T-helper 2 cell treated with Interferon-gamma antibody and Interleukin-4, amounts not matched to agents 5 μg/mL and 100 μg/mL, for 36 hours (primary cell): ENCODE data around the gene AGBL5.

ENCODE experiments used
- DNase-seq: peaks from one replicate; pipeline ENCODE4 v3.0.0; 2021; ENCODE audit warnings: low spot score
- H3K27ac Mint-ChIP-seq: one replicate; pipeline ENCODE4 v1.8.0; 2021; ENCODE audit warnings: mild to moderate bottlenecking, mixed read lengths
- H3K27me3 Mint-ChIP-seq: one replicate; pipeline ENCODE4 v1.8.0; 2021; ENCODE audit warnings: low read depth, mixed read lengths
- H3K36me3 Mint-ChIP-seq: one replicate; pipeline ENCODE4 v1.8.0; 2021; ENCODE audit warnings: low read depth, mixed read lengths
- H3K4me1 Mint-ChIP-seq: one replicate; pipeline ENCODE4 v1.8.0; 2021; ENCODE audit warnings: low read depth, mixed read lengths
- H3K4me3 Mint-ChIP-seq: one replicate; pipeline ENCODE4 v1.8.0; 2022; ENCODE audit warnings: mild to moderate bottlenecking, moderate library complexity, mixed read lengths
- H3K9me3 Mint-ChIP-seq: one replicate; pipeline ENCODE4 v1.8.0; 2021; ENCODE audit warnings: mixed read lengths

Gene AGBL5

DNA sequence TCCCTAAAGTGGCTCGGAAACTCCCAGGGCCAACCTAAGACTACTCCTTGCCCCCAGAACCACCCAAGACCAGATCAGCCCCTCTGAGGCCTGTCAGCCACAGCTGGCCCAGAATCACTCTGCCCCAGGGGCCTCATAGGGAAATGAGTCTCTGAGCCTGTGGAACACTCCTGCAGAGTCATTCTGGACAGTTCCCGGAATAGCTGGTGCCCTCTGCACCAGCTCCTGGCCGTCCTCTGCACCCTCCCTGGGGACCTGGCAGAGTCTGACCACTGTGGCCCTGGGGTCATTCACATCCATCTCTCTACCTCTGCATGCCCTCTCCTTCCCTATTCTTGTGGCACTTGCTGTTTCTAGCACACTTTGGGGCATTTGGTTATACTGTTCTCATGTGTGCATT is 33.3 kb upstream of the AGBL5 start:
- peaks cover 4% of the 10 kb centered on the region for H3K4me1 Mint-ChIP-seq
- no peak overlapping the region for H3K27ac Mint-ChIP-seq
- no peaks in the 10 kb centered on the region for H3K27me3 Mint-ChIP-seq
- no peaks in the 10 kb centered on the region for H3K36me3 Mint-ChIP-seq
- H3K9me3 Mint-ChIP-seq = no peaks in the 10 kb centered on the region
- no peak overlapping the region for H3K4me3 Mint-ChIP-seq
- DNase-seq = no peak

DNA sequence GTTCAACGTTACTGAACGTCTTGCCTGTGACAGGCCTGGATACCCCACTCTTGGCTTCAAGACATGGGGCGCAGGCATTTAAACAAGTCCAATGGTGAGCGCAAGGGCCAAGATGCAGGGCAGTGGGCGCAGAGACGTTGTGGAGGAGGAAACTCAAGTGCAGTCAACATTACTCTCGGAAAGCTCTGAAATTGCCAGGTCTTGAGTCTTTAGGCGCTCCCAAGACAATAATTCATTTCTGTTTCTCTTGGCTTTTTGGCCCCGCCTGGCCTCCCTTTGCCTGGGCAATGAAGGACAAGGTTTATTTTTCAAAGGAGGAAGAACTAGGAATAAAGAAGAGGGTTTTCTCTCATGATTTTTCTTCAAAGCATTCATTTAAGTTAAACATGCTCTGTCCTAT is 32.0 kb upstream of the AGBL5 start:
- no peak for DNase-seq
- no peaks in the 10 kb centered on the region for H3K9me3 Mint-ChIP-seq
- no peak overlapping the region for H3K27ac Mint-ChIP-seq
- no peaks in the 10 kb centered on the region for H3K27me3 Mint-ChIP-seq
- H3K4me3 Mint-ChIP-seq = no peak overlapping the region
- H3K4me1 Mint-ChIP-seq = peaks cover 4% of the 10 kb centered on the region
- H3K36me3 Mint-ChIP-seq = no peaks in the 10 kb centered on the region

DNA sequence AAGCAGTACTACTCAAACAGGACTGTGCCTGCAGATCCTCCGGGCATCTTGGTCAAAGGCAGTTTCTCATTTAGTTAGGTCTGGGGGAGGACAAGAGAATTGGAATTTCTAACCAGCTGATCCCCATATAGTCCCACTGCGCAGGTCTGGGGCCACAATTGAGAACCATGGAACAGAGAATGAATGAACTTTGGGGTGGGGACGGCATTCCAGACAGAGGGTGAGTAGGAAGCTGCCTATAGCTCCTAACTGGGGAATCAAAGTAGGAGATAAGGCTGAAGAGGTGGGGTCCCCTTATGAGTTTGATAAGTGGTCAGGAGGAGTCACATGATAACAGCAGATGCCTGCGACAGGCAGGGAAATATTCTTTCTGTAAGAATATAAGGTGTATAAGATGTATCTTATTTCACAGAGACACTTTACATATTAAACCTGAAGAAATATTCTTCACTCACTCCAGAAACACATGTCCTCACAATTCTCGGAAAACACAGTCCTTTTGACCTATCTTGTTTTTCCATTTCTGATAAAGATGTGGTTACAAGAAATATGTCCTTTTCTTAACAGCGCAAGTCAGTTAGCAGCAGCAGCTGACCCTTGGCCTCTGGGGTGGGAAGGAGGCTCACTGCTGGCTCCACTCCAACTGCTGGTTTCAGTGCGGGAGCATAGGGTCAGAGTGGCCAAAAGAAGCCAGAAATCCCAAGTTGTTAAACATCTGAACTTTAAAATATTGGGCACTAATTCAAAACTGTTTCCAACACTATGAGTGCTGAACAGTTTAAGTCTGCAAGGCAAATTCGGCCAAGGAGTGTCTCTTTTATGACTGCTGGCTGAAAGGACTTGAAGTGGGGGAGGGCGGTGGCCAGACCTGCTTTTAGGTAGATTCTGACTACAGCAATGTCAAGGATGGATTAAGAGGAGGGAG is 31.3 kb upstream of the AGBL5 start:
- H3K4me3 Mint-ChIP-seq = no peak overlapping the region
- H3K36me3 Mint-ChIP-seq = no peaks in the 10 kb centered on the region
- DNase-seq = no peak
- H3K9me3 Mint-ChIP-seq = no peaks in the 10 kb centered on the region
- no peaks in the 10 kb centered on the region for H3K27me3 Mint-ChIP-seq
- peaks cover 4% of the 10 kb centered on the region for H3K4me1 Mint-ChIP-seq
- no peak overlapping the region for H3K27ac Mint-ChIP-seq

DNA sequence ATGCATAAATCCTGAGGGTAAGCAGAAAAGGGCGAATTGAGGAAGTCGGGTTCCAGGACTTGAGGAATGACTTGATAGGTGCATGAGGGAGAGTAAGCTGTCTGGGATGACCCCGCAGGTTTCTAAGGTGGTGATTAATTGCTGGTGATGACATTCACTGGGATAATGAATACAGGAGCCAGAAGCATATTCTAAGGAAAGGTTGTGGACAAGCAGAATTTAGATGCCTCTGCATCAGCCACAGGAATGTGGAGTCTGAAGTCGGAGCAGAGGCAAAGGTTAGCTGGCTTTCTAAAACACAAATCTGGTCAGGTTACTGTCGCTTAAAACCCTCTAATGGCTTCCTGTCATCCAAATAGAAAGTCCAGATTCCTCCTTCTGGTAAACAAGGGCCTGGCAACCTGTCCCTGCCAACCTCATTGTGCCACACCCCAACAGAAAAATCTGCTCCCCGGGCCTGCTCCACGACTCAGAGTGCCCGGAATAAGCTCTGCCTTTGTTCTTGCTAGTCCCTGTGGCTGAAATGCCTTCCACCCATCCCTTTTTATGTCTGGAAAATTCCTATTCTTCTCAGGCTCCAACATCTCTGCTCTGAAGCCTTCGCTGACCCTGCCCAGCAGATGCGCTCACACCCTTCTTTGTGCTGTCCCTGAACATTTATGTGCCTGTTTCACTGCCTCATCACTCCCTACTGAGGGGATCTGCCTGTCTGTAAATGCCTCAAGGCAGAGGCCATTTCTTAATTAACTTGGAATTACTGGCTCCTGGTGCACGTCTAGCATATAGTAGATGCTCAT is 30.0 kb upstream of the AGBL5 start:
- Mint-ChIP-seq H3K27me3 (no peaks in the 10 kb centered on the region), H3K36me3 (peaks cover 2% of the 10 kb centered on the region), H3K4me1 (no peaks in the 10 kb centered on the region), H3K27ac (no peak overlapping the region), H3K4me3 (no peak overlapping the region), H3K9me3 (no peaks in the 10 kb centered on the region)
- no peak for DNase-seq

DNA sequence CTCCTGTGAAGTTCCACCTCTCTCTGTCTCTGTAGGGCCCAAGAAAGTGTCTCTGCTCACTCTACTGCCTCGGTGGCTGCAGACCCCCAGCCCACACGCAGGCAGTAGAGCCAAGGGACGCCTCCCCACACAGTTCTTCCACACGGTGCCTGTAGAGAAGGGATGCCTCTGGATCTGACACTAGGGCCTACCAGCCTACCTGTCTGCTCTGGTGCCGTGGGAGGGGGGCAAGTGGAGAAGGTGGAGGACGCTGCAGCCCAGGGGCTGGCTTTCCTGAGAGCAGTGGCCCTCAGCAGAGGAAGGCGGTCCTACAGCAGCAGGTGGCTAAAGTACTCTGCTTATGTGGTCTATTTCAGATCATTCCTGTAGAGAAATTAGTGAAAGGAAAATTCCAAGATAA is 27.7 kb upstream of the AGBL5 start:
- H3K4me1 Mint-ChIP-seq = peaks cover under 1% of the 10 kb centered on the region
- H3K9me3 Mint-ChIP-seq = no peaks in the 10 kb centered on the region
- DNase-seq = no peak
- no peaks in the 10 kb centered on the region for H3K27me3 Mint-ChIP-seq
- no peak overlapping the region for H3K27ac Mint-ChIP-seq
- peaks cover 5% of the 10 kb centered on the region for H3K36me3 Mint-ChIP-seq
- H3K4me3 Mint-ChIP-seq = no peak overlapping the region

DNA sequence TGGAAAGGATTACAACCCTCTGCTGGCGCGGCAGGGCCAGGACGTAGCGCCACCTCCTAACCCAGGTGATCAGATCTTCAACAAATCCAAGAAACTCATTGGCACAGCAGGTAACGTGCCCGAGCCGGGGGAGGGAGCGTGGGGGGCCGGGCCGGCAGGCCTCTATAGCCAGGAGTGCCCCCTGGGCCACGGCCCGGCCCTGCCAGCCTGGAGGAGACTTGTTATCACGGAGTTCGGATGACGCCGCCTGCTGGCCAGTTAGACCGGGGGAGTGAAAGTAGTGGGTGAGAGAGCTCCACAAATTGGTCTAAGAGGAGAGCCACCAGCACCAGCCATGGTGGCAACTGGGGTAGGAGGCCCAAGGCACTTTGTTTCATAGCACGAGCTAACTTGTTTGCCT is 27.3 kb upstream of the AGBL5 start:
- Mint-ChIP-seq H3K9me3 (no peaks in the 10 kb centered on the region), H3K27me3 (no peaks in the 10 kb centered on the region), H3K4me1 (peaks cover 3% of the 10 kb centered on the region), H3K4me3 (no peak overlapping the region), H3K27ac (no peak overlapping the region), H3K36me3 (peaks cover 6% of the 10 kb centered on the region)
- no peak for DNase-seq

DNA sequence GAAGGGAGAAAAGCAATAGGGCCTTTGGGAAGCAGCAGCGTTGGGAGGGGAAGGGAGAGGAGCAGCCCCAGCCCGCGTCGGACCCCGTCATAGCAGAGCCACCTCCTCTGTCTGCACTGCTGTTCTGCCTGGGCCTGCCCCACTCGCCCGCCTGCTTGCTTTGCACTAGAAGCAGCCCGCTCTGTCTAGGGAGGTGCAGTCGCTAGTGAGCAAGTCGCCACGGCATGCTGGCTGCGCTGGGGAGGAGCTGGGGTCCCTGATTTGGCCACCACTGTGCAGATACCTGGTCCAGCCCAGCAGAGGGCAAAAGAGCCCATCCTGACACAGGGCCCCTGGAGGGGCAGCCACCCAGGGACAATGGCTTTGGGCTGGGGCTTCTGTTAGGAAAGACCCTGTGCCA is 26.7 kb upstream of the AGBL5 start:
- Mint-ChIP-seq H3K27me3 (no peaks in the 10 kb centered on the region), H3K4me1 (peaks cover 8% of the 10 kb centered on the region), H3K36me3 (peaks cover 6% of the 10 kb centered on the region), H3K9me3 (no peaks in the 10 kb centered on the region), H3K4me3 (no peak overlapping the region), H3K27ac (no peak overlapping the region)
- DNase-seq = no peak

DNA sequence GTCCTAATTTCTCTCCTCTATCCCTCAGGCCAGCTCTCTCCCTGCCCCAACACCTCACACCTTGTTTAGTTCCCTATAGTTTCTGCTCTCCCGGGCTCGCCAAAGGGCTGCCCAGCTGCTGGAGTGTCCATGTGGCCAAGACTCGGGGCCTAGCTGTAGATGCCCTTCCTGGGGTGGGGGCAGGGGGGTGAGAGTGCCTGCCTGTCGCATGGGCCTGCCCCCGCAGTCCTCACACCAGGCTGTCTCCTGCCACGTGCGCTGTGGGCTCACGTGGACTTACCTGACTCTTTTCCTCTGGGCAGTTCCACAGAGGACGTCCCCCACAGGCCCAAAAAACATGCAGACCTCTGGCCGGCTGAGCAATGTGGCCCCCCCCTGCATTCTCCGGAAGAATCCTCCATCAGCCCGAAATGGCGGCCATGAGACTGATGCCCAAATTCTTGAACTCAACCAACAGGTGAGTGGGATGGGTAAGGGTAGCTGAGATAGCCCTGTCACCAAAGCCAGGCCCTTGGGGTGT is 26.1 kb upstream of the AGBL5 start:
- no peak overlapping the region for H3K27ac Mint-ChIP-seq
- peaks cover 8% of the 10 kb centered on the region for H3K36me3 Mint-ChIP-seq
- no peak overlapping the region for H3K4me3 Mint-ChIP-seq
- H3K9me3 Mint-ChIP-seq = no peaks in the 10 kb centered on the region
- no peak for DNase-seq
- peaks cover 13% of the 10 kb centered on the region for H3K4me1 Mint-ChIP-seq
- no peaks in the 10 kb centered on the region for H3K27me3 Mint-ChIP-seq

DNA sequence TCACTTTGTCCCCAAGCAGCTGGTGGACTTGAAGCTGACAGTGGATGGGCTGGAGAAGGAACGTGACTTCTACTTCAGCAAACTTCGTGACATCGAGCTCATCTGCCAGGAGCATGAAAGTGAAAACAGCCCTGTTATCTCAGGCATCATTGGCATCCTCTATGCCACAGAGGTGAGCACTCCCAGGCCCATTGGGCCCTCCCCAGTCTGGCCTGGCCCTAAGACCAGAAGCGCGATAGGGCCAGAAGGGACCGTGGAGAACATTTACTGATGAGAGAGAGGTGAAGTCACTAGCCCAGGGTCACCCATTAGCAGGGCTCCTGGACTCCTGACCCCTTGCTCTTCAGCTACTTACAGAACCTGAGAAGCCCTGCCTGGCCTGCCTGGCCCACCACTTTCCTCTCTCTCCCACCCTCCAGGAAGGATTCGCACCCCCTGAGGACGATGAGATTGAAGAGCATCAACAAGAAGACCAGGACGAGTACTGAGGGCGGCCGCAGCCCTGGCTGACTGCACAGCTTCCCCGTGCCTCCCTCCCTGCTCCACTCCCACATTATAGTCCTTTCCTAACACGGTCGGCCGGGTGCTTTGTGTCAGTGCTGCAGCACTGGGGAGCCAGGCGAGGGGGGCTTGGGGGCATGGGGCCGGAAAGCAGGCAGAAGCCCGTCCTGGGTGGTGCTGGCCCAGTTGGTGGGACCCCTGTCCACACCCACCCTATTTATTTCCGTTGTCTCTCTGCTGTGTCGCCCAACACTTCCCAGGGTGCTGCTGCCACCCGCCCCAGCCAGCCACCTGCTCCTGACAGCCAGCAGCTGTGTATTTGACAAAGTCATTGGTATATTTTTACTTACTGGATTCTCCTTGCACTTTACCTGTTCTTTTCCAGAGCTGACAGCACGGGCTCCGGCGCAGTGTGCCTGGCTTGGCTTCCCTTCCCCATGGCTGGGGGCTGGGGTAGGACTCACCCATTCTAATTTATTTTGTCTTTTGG is 25.3 kb upstream of the AGBL5 start:
- Mint-ChIP-seq H3K36me3 (peaks cover 13% of the 10 kb centered on the region), H3K27me3 (no peaks in the 10 kb centered on the region), H3K4me1 (peaks cover 17% of the 10 kb centered on the region), H3K27ac (peak overlapping the region; percentile 60), H3K4me3 (no peak overlapping the region), H3K9me3 (no peaks in the 10 kb centered on the region)
- DNase-seq = no peak

DNA sequence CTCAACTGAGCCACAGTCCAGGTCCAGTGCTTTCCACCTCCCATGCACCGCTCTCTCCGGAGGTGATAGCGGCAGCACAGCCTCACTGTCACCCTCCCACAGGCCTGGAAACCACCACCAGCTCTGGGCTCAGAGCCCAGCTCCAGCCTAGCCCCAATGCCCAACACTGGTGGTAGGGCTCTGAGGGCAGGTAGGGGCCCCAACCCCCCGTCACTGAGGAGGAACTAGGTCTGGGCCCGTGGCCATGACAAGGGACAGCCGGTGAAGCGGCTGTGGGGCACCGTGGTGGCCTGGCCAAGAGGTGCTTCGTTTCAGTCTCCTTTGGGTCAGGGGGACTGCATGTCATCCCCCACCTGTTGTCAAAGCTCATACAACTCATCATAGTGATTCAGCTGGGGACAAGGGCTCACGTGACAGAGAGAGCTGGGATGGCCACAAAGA is 24.2 kb upstream of the AGBL5 start:
- Mint-ChIP-seq H3K27me3 (no peaks in the 10 kb centered on the region), H3K4me1 (peaks cover 21% of the 10 kb centered on the region), H3K36me3 (peaks cover 16% of the 10 kb centered on the region), H3K4me3 (no peak overlapping the region), H3K27ac (no peak overlapping the region), H3K9me3 (no peaks in the 10 kb centered on the region)
- DNase-seq = no peak

DNA sequence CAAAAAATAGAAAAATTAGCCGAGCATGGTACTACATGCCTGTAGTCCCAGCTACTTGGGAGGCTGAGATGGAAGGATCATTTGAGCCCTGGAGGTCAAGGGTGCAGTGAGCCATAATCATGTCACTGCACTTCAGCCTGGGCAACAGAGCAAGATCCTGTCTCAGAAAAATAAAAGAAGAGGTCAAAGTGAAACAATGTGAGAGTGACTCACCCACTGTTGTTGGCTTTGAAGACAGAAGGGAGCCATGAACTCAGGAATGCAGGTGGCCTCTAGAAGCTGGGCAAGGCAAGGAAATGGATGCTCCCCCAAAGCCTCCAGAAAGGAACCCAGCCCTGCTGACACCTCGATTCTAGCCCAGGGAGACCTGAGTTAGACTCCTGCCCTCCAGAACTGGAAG is 22.4 kb upstream of the AGBL5 start:
- Mint-ChIP-seq H3K9me3 (no peaks in the 10 kb centered on the region), H3K4me3 (no peak overlapping the region), H3K36me3 (peaks cover 23% of the 10 kb centered on the region), H3K27ac (no peak overlapping the region), H3K4me1 (peaks cover 29% of the 10 kb centered on the region), H3K27me3 (no peaks in the 10 kb centered on the region)
- no peak for DNase-seq

DNA sequence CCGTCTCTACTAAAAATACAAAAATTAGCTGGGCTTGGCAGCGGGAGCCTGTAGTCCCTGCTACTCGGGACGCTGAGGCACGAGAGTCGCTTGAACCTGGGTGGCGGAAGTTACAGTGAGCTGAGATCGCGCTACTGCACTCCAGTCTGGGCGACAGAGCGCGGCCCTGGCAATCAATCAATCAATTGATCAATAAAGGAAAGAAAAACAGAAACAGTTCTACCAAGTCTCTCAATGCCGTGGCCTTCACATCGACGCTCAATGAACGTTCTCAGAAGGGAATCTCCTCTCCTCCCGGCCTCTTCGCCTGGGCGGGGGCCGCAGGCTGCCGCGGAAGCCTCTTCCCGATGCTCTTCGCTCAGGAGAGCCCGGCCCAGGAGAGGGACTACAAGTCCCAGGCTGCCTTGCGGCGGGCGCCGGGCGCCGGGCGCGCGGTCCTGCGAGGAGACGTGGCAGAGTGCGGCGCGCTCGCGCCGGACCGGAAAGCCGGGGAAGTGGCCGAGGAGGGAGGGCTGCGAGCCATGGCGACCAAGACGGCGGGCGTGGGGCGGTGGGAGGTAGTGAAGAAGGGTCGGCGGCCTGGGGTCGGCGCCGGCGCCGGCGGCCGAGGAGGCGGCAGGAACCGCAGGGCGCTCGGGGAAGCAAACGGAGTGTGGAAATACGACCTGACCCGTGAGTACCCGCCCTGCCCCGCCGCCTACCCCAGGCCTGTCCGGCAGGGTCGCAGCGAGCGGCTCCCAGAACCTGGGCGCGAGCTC is 18.8 kb upstream of the AGBL5 start, which contains the start of gene TMEM214:
Gene TMEM214 (plus strand): TSS at position 471 of the 758 bp plus-strand sequence. CDS start 51 bp downstream, at position 522.
- H3K27me3 Mint-ChIP-seq = no peaks in the 10 kb centered on the region
- H3K36me3 Mint-ChIP-seq = peaks cover 48% of the 10 kb centered on the region
- peaks cover 39% of the 10 kb centered on the region for H3K4me1 Mint-ChIP-seq
- H3K9me3 Mint-ChIP-seq = no peaks in the 10 kb centered on the region
- peak within 1 kb of the TSS; percentile 96 for H3K4me3 Mint-ChIP-seq
- peak; percentile 88 for DNase-seq
- H3K27ac Mint-ChIP-seq = peak within 1 kb of the TSS; percentile 90
